HepG2 (cell line): ENCODE results near the gene AUP1. TPM values are rescaled to one million over a fixed set of nuclear protein-coding genes. Genes with fewer than 3 reads are reported as not detected.

Experiments
- PAF1 ChIP-seq: IDR thresholded peaks from 2 replicates; pipeline ENCODE4 v1.6.1; 2016; ENCODE audit warnings: missing genetic modification reagents, missing compliant biosample characterization
- PHF5A ChIP-seq: IDR thresholded peaks from one replicate; pipeline ENCODE4 v1.6.1; 2018; ENCODE audit warnings: low read depth, missing genetic modification reagents; ENCODE audit not compliant: unreplicated experiment
- ZBTB1 ChIP-seq: sonication (generic); formaldehyde crosslinking; IDR thresholded peaks from 2 replicates; pipeline ENCODE4 v1.4.0; 2020; ENCODE audit warnings: missing genetic modification reagents, borderline replicate concordance
- ZNF30 ChIP-seq: sonication (generic); formaldehyde crosslinking; IDR thresholded peaks from 2 replicates; pipeline ENCODE4 v1.5.0; 2020; ENCODE audit warnings: mild to moderate bottlenecking, missing genetic modification reagents
- ZNF724P ChIP-seq: sonication (generic); formaldehyde crosslinking; IDR thresholded peaks from 2 replicates; pipeline ENCODE4 v1.8.0; 2022; ENCODE audit warnings: missing genetic modification reagents, borderline replicate concordance
- polyA plus RNA-seq, 8 experiments: library from polyadenylated mRNA; depleted of rRNA in 3 of 8; stranded (reverse) in 7 of 8; unstranded in 1 of 8; fragments of >200 nt; fragmentation: Illumina TruSeq in 4 of 8; extraction: Trizol in 4 of 8; gene quantifications; 2 replicates each; pipeline versions ENCODE4 v1.2.1 to v1.2.3, GENCODE V29; 2011 to 2016; ENCODE audit warnings: low read depth in 4 of 8, missing spikeins in 1 of 8, mixed read lengths in 1 of 8; ENCODE audit not compliant: insufficient read depth in 1 of 8
- total RNA-seq, 5 experiments: library from RNA; depleted of rRNA; stranded (reverse); fragments of >200 nt; fragmentation: Illumina TruSeq; extraction: Trizol; gene quantifications; 2 replicates each; pipeline ENCODE4 v1.2.3, GENCODE V29; 2016; ENCODE audit warnings: low read depth in 1 of 5
- TF ChIP-seq, protein P1 (sequence below): sonication (generic); formaldehyde crosslinking; IDR thresholded peaks from 2 replicates; pipeline ENCODE4 v1.5.0; 2020; ENCODE audit warnings: mild to moderate bottlenecking, missing genetic modification reagents, borderline replicate concordance
- TF ChIP-seq, protein P2 (sequence below): fragments of 450-650 bp; IDR thresholded peaks from 2 replicates; pipeline ENCODE4 v1.6.1; 2016

AUP1 gene
- total and polyA plus RNA-seq, 2 of the 13 experiments (the other 11 are each of a cell fraction or from before 2014, with no cell fraction given) = 174 to 267 TPM

DNA sequence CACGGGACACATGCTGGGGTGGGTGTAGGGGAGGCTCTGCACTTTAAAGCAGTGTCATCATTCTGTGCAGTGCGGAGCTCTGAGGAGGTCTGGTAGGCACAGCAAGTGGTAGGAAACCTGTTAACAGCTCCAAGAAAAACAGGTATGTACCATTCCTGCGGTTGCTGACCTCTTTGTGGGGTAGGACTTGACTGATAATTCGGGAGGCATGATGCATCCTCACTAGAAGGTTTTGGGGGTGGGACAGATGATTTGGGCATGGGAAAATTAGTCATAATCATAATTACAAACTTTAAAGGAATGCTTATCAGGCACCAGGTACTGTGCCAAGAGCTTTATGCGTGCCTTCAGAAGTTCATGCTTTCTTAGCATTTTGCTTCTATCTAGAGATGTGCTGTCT lies 34.7 kb upstream of the AUP1 start (continued):
- TF ChIP-seq, protein P1, sequence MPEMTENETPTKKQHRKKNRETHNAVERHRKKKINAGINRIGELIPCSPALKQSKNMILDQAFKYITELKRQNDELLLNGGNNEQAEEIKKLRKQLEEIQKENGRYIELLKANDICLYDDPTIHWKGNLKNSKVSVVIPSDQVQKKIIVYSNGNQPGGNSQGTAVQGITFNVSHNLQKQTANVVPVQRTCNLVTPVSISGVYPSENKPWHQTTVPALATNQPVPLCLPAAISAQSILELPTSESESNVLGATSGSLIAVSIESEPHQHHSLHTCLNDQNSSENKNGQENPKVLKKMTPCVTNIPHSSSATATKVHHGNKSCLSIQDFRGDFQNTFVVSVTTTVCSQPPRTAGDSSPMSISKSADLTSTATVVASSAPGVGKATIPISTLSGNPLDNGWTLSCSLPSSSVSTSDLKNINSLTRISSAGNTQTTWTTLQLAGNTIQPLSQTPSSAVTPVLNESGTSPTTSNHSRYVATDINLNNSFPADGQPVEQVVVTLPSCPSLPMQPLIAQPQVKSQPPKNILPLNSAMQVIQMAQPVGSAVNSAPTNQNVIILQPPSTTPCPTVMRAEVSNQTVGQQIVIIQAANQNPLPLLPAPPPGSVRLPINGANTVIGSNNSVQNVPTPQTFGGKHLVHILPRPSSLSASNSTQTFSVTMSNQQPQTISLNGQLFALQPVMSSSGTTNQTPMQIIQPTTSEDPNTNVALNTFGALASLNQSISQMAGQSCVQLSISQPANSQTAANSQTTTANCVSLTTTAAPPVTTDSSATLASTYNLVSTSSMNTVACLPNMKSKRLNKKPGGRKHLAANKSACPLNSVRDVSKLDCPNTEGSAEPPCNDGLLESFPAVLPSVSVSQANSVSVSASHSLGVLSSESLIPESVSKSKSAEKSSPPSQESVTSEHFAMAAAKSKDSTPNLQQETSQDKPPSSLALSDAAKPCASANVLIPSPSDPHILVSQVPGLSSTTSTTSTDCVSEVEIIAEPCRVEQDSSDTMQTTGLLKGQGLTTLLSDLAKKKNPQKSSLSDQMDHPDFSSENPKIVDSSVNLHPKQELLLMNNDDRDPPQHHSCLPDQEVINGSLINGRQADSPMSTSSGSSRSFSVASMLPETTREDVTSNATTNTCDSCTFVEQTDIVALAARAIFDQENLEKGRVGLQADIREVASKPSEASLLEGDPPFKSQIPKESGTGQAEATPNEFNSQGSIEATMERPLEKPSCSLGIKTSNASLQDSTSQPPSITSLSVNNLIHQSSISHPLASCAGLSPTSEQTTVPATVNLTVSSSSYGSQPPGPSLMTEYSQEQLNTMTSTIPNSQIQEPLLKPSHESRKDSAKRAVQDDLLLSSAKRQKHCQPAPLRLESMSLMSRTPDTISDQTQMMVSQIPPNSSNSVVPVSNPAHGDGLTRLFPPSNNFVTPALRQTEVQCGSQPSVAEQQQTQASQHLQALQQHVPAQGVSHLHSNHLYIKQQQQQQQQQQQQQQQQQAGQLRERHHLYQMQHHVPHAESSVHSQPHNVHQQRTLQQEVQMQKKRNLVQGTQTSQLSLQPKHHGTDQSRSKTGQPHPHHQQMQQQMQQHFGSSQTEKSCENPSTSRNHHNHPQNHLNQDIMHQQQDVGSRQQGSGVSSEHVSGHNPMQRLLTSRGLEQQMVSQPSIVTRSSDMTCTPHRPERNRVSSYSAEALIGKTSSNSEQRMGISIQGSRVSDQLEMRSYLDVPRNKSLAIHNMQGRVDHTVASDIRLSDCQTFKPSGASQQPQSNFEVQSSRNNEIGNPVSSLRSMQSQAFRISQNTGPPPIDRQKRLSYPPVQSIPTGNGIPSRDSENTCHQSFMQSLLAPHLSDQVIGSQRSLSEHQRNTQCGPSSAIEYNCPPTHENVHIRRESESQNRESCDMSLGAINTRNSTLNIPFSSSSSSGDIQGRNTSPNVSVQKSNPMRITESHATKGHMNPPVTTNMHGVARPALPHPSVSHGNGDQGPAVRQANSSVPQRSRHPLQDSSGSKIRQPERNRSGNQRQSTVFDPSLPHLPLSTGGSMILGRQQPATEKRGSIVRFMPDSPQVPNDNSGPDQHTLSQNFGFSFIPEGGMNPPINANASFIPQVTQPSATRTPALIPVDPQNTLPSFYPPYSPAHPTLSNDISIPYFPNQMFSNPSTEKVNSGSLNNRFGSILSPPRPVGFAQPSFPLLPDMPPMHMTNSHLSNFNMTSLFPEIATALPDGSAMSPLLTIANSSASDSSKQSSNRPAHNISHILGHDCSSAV = no peak
- TF ChIP-seq PHF5A (CRISPR knock-in tag) (no peak), ZNF724P (CRISPR knock-in tag) (no peak), PAF1 (CRISPR knock-in tag) (no peak), ZNF30 (no peak), ZBTB1 (no peak)
- TF ChIP-seq, protein P2, sequence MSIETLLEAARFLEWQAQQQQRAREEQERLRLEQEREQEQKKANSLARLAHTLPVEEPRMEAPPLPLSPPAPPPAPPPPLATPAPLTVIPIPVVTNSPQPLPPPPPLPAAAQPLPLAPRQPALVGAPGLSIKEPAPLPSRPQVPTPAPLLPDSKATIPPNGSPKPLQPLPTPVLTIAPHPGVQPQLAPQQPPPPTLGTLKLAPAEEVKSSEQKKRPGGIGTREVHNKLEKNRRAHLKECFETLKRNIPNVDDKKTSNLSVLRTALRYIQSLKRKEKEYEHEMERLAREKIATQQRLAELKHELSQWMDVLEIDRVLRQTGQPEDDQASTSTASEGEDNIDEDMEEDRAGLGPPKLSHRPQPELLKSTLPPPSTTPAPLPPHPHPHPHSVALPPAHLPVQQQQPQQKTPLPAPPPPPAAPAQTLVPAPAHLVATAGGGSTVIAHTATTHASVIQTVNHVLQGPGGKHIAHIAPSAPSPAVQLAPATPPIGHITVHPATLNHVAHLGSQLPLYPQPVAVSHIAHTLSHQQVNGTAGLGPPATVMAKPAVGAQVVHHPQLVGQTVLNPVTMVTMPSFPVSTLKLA = no peak
